KMS-11 (cell line): ENCODE measurements around the gene YLPM1.

ENCODE experiments used
- H2AFZ ChIP-seq: fragments of 200-600 bp; sonication (generic); 2 replicates; pipeline ENCODE4 v1.6.1; 2016; ENCODE audit warnings: antibody characterized with exemption, mixed run types, low read depth
- H3K27ac ChIP-seq: fragments of 200-600 bp; sonication (generic); 2 replicates; pipeline ENCODE4 v1.6.1; 2016; ENCODE audit warnings: mild to moderate bottlenecking, mixed run types
- H3K27me3 ChIP-seq: fragments of 200-600 bp; sonication (generic); 2 replicates; pipeline ENCODE4 v1.6.1; 2017; ENCODE audit warnings: mild to moderate bottlenecking, low read depth, mixed run types, moderate library complexity; ENCODE audit not compliant: insufficient read depth
- H3K36me3 ChIP-seq: fragments of 200-600 bp; sonication (generic); 2 replicates; pipeline ENCODE4 v1.6.1; 2017; ENCODE audit warnings: mild to moderate bottlenecking, mixed run types; ENCODE audit not compliant: insufficient read depth
- H3K4me1 ChIP-seq: fragments of 200-600 bp; sonication (generic); 2 replicates; pipeline ENCODE4 v1.6.1; 2016; ENCODE audit warnings: mild to moderate bottlenecking, low read depth, mixed run types; ENCODE audit not compliant: poor library complexity, severe bottlenecking
- H3K4me2 ChIP-seq: fragments of 200-600 bp; sonication (generic); 2 replicates; pipeline ENCODE4 v1.7.0; 2016; ENCODE audit warnings: mild to moderate bottlenecking, mixed run types
- H3K4me3 ChIP-seq: fragments of 200-600 bp; sonication (generic); IDR thresholded peaks from 2 replicates; pipeline ENCODE4 v1.6.1; 2017; ENCODE audit warnings: low read depth, low read length, mixed read lengths; ENCODE audit not compliant: insufficient read depth
- H3K79me2 ChIP-seq: fragments of 200-600 bp; sonication (generic); 2 replicates; pipeline ENCODE4 v1.6.1; 2016; ENCODE audit warnings: low read depth, mixed run types; ENCODE audit not compliant: insufficient read depth
- H3K9ac ChIP-seq: fragments of 200-600 bp; sonication (generic); 2 replicates; pipeline ENCODE4 v1.6.1; 2016; ENCODE audit warnings: mild to moderate bottlenecking, mixed run types
- H4K20me1 ChIP-seq: fragments of 200-600 bp; sonication (generic); 2 replicates; pipeline ENCODE4 v1.6.1; 2016; ENCODE audit warnings: mild to moderate bottlenecking, mixed run types; ENCODE audit not compliant: insufficient read depth
- CTCF ChIP-seq: fragments of 200-600 bp; sonication (generic); conservative IDR thresholded peaks from 2 replicates; pipeline ENCODE4 v1.6.1; 2017; ENCODE audit warnings: low read depth, mild to moderate bottlenecking, antibody characterized with exemption, low read length, moderate library complexity, mixed read lengths

Gene YLPM1

DNA sequence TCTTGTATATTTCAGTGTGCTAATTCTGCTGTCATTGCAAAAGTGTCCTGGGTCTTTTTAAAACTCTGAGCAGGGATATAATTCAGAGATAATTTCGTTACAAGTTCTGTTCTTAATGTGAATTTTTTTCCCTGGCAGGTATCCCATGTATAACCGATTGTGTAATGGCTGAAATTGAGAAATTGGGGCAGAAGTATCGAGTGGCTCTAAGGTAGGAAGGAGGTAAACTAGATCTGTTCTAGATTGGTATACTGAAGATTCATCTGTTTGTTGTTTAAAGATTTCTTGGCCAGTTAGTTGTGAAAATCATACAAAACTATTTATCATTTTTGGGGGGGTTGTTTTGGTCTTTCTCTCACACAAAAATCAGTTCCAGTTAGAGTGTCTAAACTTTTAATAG lies 40.0 kb upstream of the YLPM1 start:
- no peaks in the 10 kb centered on the region for H3K79me2 ChIP-seq
- no peak overlapping the region for H3K9ac ChIP-seq
- no peak for TF ChIP-seq CTCF
- H3K27ac ChIP-seq: no peak overlapping the region
- no peak overlapping the region for H3K4me3 ChIP-seq
- no peak overlapping the region for H3K4me2 ChIP-seq
- H3K4me1 ChIP-seq: no peaks in the 10 kb centered on the region
- H3K36me3 ChIP-seq: no peaks in the 10 kb centered on the region
- H3K27me3 ChIP-seq: no peaks in the 10 kb centered on the region
- H4K20me1 ChIP-seq: no peaks in the 10 kb centered on the region
- no peak overlapping the region for H2AFZ ChIP-seq

DNA sequence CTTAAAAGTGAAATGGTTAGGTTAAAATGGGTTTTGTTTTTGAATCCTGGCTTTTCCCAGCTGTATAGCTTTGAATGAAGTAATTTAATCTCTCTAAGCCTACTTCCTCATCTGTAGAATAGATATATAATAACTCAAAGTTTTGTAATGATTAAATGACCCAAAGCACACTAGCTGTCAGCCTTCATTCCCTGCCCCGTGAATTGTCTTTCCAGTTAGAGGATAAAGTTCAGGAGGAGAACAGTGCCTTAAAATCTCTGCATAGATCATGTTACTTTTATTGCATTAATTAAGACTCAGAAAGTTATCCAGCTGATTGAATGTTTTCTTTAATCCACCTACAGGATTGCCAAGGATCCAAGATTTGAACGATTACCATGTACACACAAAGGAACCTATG lies 30.7 kb upstream of the YLPM1 start:
- Histone ChIP-seq H3K27ac (no peak overlapping the region), H3K27me3 (no peaks in the 10 kb centered on the region), H3K36me3 (no peaks in the 10 kb centered on the region)

DNA sequence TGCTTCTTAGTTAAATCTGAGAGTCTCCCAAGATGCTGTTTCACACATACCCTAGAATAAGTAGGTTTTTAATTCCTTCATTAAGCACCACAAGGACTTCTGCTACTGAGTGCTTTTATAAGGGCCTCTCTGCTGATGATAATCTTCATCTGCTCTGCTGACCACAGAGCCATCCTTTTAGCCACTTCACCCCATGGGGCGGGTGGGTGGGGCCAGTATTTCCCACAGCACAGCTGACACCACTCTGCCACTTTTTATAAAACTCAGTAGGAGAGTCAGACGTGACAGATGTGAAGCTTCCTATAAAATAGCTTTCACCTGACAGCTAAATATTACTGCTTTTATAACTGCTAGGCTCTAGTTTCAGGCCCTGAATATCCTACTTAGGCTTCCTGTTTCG lies 29.9 kb upstream of the YLPM1 start:
- no peak for TF ChIP-seq CTCF
- Histone ChIP-seq H3K4me1 (peaks cover 4% of the 10 kb centered on the region), H3K36me3 (no peaks in the 10 kb centered on the region), H3K9ac (no peak overlapping the region), H3K27me3 (no peaks in the 10 kb centered on the region), H3K4me3 (no peak overlapping the region), H3K79me2 (no peaks in the 10 kb centered on the region), H3K4me2 (no peak overlapping the region), H4K20me1 (no peaks in the 10 kb centered on the region), H2AFZ (no peak overlapping the region), H3K27ac (no peak overlapping the region)

More for the DNA sequence above, 30.7 kb upstream of the YLPM1 start:
- no peaks in the 10 kb centered on the region for H4K20me1 ChIP-seq
- H3K4me1 ChIP-seq: peaks cover 4% of the 10 kb centered on the region
- no peak overlapping the region for H3K9ac ChIP-seq
- no peak for TF ChIP-seq CTCF
- H3K4me2 ChIP-seq: no peak overlapping the region
- H2AFZ ChIP-seq: no peak overlapping the region
- no peaks in the 10 kb centered on the region for H3K79me2 ChIP-seq
- H3K4me3 ChIP-seq: no peak overlapping the region

GRCh38 chr14:74735125-74735524 lies 28.0 kb upstream of the YLPM1 start:
- Histone ChIP-seq H3K36me3 (no peaks in the 10 kb centered on the region), H4K20me1 (no peaks in the 10 kb centered on the region), H3K4me1 (peaks cover 4% of the 10 kb centered on the region), H3K9ac (no peak overlapping the region), H3K79me2 (no peaks in the 10 kb centered on the region), H3K27me3 (no peaks in the 10 kb centered on the region), H3K4me3 (no peak overlapping the region), H3K27ac (no peak overlapping the region), H3K4me2 (no peak overlapping the region), H2AFZ (no peak overlapping the region)
- no peak for TF ChIP-seq CTCF
